ENCODE data around the gene MAPK9.
A peak's percentile ranks its signal among the peaks of the same experiment; 100 is the strongest.

Gene MAPK9

GRCh38 chr5:180291943-180292831 lies at the start of gene MAPK9:
Gene MAPK9, minus strand, starts transcription at chr5:180292083. Its CDS starts 11,522 bp downstream, at chr5:180280561.
- DNase-seq: peak; percentile 55

DNA sequence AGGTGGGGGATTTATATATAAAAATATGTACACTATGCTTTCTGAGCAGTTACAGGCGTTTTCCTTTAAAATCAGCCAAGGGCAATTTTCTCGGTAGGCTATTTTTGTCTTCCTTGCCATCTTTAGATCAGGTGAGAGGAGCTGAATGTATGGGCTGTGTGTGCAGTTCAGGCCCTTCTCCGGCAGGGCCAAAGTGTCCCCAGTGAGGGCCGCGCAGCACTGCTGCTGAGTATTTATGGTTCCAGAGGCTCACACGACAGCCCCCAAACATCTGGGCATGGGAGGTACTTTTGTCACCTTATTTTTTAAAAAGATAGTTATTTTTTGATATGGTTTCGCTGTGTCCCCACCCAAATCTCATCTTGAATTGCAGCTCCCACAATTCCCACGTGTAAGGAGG lies 49.7 kb upstream of the MAPK9 start:
- in situ Hi-C loops (cut with MboI; ENCODE audit: low pct_unique_long_range_greater_than_20kb, low sequenced_read_pairs): no loop called here
- no peak for DNase-seq

More at GRCh38 chr5:180291943-180292831, at the start of gene MAPK9:
- in situ Hi-C loops (cut with MboI; ENCODE audit: low pct_unique_long_range_greater_than_20kb, low sequenced_read_pairs): no loop called here

GRCh38 chr5:180340856-180341255 lies 49.0 kb upstream of the MAPK9 start:
- DNase-seq: no peak
- in situ Hi-C loops (cut with MboI; ENCODE audit: low pct_unique_long_range_greater_than_20kb, low sequenced_read_pairs): no loop called here

DNA sequence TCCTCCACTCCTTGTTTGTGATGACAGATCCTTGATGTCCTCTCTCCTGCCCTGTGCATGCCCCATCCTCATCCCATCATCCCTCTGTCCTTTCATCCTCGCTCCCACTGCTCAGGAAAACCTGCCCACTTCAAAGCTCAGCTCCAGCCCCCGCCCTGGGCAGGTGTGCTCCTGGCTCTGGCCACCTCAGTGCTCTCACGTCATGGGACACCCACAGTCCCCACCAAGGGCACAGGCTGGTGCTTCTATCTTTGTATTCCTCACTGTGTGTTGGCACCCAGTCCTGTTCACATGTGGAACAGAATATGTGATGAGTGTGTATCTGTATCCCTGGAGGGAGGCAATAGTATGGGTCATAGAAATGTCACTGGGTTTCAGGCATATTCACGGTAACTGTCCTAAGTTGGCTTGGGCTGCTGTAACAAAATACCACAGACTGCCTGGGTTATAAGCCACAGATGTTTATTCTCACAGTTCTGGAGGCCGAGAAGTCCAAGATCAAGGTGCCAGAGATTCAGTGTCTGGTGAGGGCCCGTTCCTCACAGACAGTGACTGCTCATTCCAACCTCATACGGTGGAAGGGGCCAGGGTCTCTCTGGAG lies 47.8 kb upstream of the MAPK9 start:
- in situ Hi-C loops (cut with MboI; ENCODE audit: low pct_unique_long_range_greater_than_20kb, low sequenced_read_pairs): no loop called here

DNA sequence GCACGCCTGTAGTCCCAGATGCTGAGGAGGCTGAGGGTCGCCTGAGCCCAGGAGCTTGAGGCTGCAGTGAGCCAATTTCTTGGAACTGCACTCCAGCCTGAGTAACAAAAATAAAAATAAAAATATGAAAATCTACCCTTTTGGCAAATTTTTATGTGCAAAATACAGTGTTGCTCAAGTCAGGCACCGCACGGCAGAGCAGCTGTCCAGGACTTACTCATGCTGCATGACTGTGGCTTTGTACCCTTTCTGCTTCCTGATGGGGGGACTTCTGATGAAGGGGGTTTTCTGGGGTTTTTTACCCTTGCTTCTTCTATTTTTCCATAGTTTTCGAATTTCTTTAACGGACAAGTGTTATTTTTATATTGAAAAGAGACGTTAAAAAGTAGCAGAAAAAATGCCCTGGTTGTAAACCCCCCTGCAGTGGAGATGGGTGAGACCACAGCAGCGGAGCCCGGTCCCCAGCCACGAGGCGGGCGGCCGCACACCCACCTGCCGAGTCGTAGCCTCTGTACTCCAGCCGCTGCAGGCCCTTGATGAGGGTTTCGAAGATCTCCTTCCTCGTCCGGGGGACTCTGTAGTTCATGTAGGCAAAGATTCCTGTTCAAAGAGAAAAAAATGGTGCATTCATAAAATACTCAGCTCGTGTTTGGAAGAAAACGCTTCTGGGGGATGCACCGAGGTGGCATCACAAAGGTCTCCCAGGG lies 46.3 kb upstream of the MAPK9 start:
- DNase-seq: no peak
- in situ Hi-C loops (cut with MboI; ENCODE audit: low pct_unique_long_range_greater_than_20kb, low sequenced_read_pairs): no loop called here

More for the DNA sequence above, 47.8 kb upstream of the MAPK9 start:
- no peak for DNase-seq

DNA sequence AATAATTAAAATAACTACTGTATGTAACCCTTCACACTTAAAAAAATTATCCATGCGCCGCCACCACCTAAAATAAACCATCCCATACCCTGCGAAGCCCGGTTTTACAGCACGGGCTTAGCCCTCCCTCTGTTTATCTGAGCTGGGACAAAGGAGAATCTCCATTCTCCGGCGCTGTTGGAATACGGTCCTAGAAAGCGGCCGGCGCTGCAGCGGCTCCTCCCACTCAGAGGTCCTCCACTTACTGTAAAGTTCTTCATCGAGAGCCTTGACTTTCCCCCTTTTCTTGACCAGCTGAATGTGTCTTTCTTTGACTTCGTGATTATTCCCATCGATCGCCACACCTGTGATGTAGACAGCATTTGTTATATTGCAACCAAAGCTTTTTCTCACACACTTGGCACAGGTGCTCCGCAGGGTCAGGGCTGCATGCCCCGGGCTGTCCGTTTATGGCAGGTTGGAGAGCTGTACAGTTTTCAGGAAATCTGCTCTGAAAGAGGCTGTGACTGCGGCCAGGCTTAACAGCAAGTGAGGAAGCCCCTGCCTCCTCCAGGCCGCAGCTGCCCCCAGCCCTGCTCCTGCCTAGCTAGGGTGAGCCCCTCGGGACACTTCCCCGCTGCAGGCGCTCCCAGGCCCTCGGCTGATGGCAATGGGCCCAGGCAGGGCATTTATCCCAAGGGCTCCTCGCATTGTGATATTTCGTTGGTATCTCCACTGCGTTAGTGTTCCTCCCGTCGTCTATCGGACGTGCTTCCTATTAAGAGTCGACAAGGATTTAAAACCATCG lies 44.5 kb upstream of the MAPK9 start:
- DNase-seq: no peak
- in situ Hi-C loops (cut with MboI; ENCODE audit: low pct_unique_long_range_greater_than_20kb, low sequenced_read_pairs): no loop called here

GRCh38 chr5:180335614-180336233 lies 43.8 kb upstream of the MAPK9 start:
- no peak for DNase-seq
- in situ Hi-C loops (cut with MboI; ENCODE audit: low pct_unique_long_range_greater_than_20kb, low sequenced_read_pairs): no loop called here

GRCh38 chr5:180334751-180335613 lies 43.1 kb upstream of the MAPK9 start:
- in situ Hi-C loops (cut with MboI; ENCODE audit: low pct_unique_long_range_greater_than_20kb, low sequenced_read_pairs): no loop called here
- no peak for DNase-seq

DNA sequence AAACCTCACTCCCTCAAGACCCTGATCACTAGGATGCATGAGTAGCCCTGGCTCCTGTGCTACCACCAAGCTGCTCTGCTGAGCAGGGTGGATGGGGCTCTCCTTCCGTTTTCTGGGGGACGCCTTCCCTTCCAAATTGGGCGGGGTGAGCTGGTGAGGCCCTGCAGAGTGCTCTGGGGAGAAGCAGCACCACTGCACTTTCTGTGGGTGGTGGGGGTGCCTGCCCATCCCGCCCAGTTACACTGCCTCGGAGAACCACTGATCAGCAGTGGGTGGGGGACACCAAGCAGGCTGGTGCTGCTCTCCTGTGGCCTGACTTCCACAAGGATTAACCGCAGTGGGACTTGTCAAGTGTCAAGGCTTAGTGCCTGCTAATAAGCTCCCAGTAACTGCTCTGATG lies 42.3 kb upstream of the MAPK9 start:
- no peak for DNase-seq
- in situ Hi-C loops (cut with MboI; ENCODE audit: low pct_unique_long_range_greater_than_20kb, low sequenced_read_pairs): no loop called here

DNA sequence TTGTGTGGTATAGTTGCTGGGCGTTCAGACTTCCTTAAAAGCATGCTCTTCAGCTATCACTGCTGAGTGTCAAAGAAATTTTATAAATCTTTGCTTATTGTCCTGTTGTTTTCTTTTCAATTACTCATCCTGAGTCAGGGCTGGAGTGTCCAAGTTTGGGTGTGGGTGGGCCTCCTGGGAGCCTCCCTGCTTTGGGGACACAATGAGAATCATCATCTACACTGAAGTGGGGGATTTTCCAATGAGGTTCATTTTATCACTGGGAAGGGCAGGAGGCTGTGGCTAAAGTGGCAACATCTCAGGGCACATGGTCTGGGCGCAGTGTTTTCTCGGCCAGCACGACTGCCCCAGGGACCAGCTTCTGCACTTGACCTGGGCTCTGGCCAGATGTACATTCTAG lies 41.8 kb upstream of the MAPK9 start:
- in situ Hi-C loops (cut with MboI; ENCODE audit: low pct_unique_long_range_greater_than_20kb, low sequenced_read_pairs): no loop called here
- no peak for DNase-seq

DNA sequence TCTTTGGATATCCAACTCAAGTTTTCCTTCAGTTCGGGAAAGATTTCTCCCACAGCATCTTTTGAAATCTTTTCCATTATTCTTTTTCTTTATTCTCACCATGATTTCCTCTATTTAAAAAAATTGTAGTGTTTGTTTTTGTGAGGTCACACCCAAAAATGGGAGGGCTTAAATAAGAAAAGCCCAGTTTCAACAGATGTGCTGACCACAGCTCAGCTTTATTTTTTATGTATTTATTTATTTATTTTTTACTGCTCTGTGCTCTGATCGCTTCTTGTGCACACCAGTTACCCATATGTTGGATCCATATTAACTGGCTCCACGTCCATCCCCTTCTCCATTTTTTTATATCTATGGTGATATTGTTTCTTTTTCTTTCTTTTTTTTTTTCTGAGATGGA lies 41.0 kb upstream of the MAPK9 start:
- in situ Hi-C loops (cut with MboI; ENCODE audit: low pct_unique_long_range_greater_than_20kb, low sequenced_read_pairs): no loop called here
- DNase-seq: no peak

GRCh38 chr5:180332051-180332517 lies 40.2 kb upstream of the MAPK9 start:
- in situ Hi-C loops (cut with MboI; ENCODE audit: low pct_unique_long_range_greater_than_20kb, low sequenced_read_pairs): no loop called here
- no peak for DNase-seq

- DNase-seq: no peak
- in situ Hi-C loops (cut with MboI; ENCODE audit: low pct_unique_long_range_greater_than_20kb, low sequenced_read_pairs): no loop called here
Observed at GRCh38 chr5:180331647-180331950, 39.7 kb upstream of the MAPK9 start.

DNA sequence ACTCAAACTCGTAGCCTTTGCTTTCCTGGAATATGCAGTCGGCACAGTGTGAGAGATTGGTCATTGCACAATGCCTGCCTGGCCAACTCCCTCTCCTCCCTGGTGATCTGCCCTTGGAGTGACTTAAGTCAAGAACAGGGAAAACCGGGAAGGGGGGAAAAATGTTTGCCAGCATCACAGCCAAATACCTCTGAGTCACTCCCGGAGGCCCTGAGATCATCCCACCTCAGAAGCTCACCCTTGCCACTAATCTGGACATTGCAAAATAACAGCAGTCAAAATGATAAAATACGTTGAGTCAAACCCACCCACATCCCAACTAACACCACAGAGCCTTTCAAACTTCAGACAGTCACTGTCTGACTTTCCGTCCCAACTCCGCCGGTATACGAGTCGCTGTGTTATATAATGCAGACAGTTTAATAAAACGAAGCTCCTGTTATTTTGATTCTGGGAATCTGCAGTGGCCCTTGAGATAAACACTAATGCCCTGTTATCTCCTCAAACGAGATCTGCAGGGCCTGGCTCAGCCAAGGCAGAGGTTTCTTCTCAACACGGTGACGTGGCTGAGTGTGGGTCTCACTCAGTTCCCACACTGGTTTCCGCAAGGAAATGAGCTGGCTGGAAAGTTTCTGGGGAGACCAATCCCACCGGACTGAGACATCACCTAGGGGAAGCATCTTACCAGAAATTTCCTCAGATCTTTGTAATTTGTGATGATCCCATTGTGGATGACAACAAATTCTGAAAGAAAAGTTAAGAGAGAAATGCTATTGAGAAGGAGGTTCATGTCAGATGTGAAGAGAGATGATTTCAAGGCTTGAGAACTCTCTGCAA lies 39.1 kb upstream of the MAPK9 start:
- no peak for DNase-seq
- in situ Hi-C loops (cut with MboI; ENCODE audit: low pct_unique_long_range_greater_than_20kb, low sequenced_read_pairs): no loop called here

DNA sequence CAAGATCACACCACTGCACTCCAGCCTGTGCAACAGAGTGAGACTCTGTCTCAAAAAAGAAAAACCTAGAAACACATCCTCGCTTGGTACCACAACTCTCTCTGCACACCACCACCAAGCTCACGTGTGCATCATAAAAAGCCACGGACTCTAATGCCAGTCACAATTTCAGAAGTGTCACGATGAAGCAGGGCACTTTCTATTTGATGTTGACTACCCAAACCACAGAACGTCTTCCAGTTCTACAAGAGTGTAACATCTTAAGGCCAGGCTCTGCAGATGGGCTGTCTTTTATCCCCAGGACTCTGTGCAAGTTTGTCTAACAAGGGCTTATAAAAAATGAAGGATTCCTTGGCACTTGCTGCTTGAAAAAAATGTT lies 38.4 kb upstream of the MAPK9 start:
- in situ Hi-C loops (cut with MboI; ENCODE audit: low pct_unique_long_range_greater_than_20kb, low sequenced_read_pairs): no loop called here
- no peak for DNase-seq

GRCh38 chr5:180329606-180330269 lies 37.9 kb upstream of the MAPK9 start:
- in situ Hi-C loops (cut with MboI; ENCODE audit: low pct_unique_long_range_greater_than_20kb, low sequenced_read_pairs): no loop called here
- DNase-seq: no peak

DNA sequence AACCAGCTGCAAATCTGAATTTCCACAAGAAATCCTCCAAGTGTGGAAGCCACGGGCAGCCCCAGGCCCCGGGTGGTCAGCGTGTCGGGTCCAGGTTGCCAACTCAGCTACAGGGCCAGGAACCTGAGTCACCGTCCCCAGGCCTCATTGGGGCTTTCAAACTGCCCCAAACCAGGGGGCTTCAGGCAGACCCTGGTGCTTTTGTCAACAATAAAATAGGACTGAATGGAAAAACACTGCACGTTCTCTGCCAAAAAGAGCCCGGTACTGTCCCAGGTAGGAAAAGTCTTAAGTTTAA lies 37.2 kb upstream of the MAPK9 start:
- no peak for DNase-seq
- in situ Hi-C loops (cut with MboI; ENCODE audit: low pct_unique_long_range_greater_than_20kb, low sequenced_read_pairs): no loop called here
